IMR-90 (cell line): ENCODE data around the gene CEBPZ. TPM values are rescaled to one million over a fixed set of nuclear protein-coding genes. Genes with fewer than 3 reads are reported as not detected.
A peak's percentile ranks its signal among the peaks of the same experiment; 100 is the strongest.

Experiments used
- ATAC-seq: fragments of 200-7000 bp; cut with Tn5 transposase; 2 replicates; pipeline ENCODE4 v1.9.1; 2020; ENCODE audit warnings: low read depth, mild to moderate bottlenecking, moderate library complexity
- BruUV-seq: library from RNA; stranded (reverse); fragments of 400-500 nt; replicated peaks from 2 replicates; lab custom pipeline; 2021; lab: Mats Ljungman, UMichigan
- CTCF ChIA-PET: fragments of 300-600 bp; formaldehyde crosslinking; extraction: SDS; loops from one replicate; lab custom pipeline; 2021; ENCODE audit warnings: antibody characterized with exemption; lab: Yijun Ruan, JAX
- POLR2A ChIA-PET: fragments of 300-600 bp; sonication (Branson Sonifier 250); formaldehyde crosslinking; loops from one replicate; lab custom pipeline; 2022; ENCODE audit warnings: antibody characterized with exemption; ENCODE audit not compliant: unreplicated experiment; lab: Charles Lee
- DNase-seq: peaks from one replicate; pipeline ENCODE4 v3.0.0; 2013
- H2AFZ ChIP-seq: replicated peaks from 2 replicates; pipeline ENCODE3; 2013; ENCODE audit warnings: low read length, mild to moderate bottlenecking; ENCODE audit not compliant: poor library complexity
- H2AK5ac ChIP-seq: 2 replicates; pipeline ENCODE4 v1.6.1; 2013; ENCODE audit warnings: low read depth, low read length, inconsistent platforms
- H2AK9ac ChIP-seq: replicated peaks from 2 replicates; pipeline ENCODE3; 2013; ENCODE audit warnings: mild to moderate bottlenecking, low read depth, low read length, moderate library complexity; ENCODE audit not compliant: poor library complexity
- H2BK120ac ChIP-seq: 2 replicates; pipeline ENCODE4 v1.6.1; 2013; ENCODE audit warnings: low read depth, low read length, inconsistent platforms
- H2BK15ac ChIP-seq: 3 replicates; pipeline ENCODE4 v1.6.1; 2013; ENCODE audit warnings: low read depth, low read length, inconsistent platforms
- H2BK20ac ChIP-seq: 2 replicates; pipeline ENCODE4 v1.6.1; 2013; ENCODE audit warnings: low read depth, mild to moderate bottlenecking, inconsistent platforms, low read length, moderate library complexity
- H2BK5ac ChIP-seq: 2 replicates; pipeline ENCODE4 v1.6.1; 2013; ENCODE audit warnings: mild to moderate bottlenecking, low read depth, low read length, inconsistent platforms; ENCODE audit not compliant: poor library complexity, severe bottlenecking
- H3K14ac ChIP-seq: replicated peaks from 2 replicates; pipeline ENCODE4 v1.6.1; 2013; ENCODE audit warnings: low read depth, low read length, inconsistent platforms
- H3K18ac ChIP-seq: 2 replicates; pipeline ENCODE4 v1.6.1; 2013; ENCODE audit warnings: low read depth, low read length, control low read depth
- H3K23ac ChIP-seq: 2 replicates; pipeline ENCODE4 v1.6.1; 2013; ENCODE audit warnings: low read depth, low read length, inconsistent platforms
- H3K27ac ChIP-seq: 2 replicates; pipeline ENCODE4 v1.5.1; 2013; ENCODE audit warnings: mild to moderate bottlenecking, control low read depth, low read length; ENCODE audit not compliant: insufficient read depth
- H3K27me3 ChIP-seq: 2 replicates; pipeline ENCODE4 v1.6.1; 2013; ENCODE audit warnings: low read length; ENCODE audit not compliant: control insufficient read depth, insufficient read depth
- H3K36me3 ChIP-seq: 2 replicates; pipeline ENCODE4 v1.6.1; 2013; ENCODE audit warnings: low read length, mixed read lengths; ENCODE audit not compliant: control insufficient read depth, insufficient read depth
- H3K4ac ChIP-seq: 2 replicates; pipeline ENCODE4 v1.6.1; 2013; ENCODE audit warnings: low read depth, low read length, inconsistent platforms
- H3K4me1 ChIP-seq: 2 replicates; pipeline ENCODE4 v1.6.1; 2013; ENCODE audit warnings: low read length, mixed read lengths; ENCODE audit not compliant: control insufficient read depth, insufficient read depth
- H3K4me2 ChIP-seq: 2 replicates; pipeline ENCODE4 v1.6.1; 2013; ENCODE audit warnings: low read depth, mild to moderate bottlenecking, control low read depth, low read length, moderate library complexity
- H3K4me3 ChIP-seq: 2 replicates; pipeline ENCODE4 v1.5.1; 2013; ENCODE audit warnings: low read depth, mild to moderate bottlenecking, control low read depth, low read length, moderate library complexity; ENCODE audit not compliant: insufficient read depth
- H3K56ac ChIP-seq: 2 replicates; pipeline ENCODE4 v1.6.1; 2013; ENCODE audit warnings: low read length, inconsistent platforms; ENCODE audit not compliant: insufficient read depth; ENCODE audit errors: extremely low read depth
- H3K79me1 ChIP-seq, 2 experiments: 2 replicates each; pipeline ENCODE4 v1.6.1; 2013; ENCODE audit warnings: low read length in 2 of 2, inconsistent platforms in 1 of 2, low read depth in 1 of 2
- H3K9ac ChIP-seq: 2 replicates; pipeline ENCODE4 v1.6.1; 2013; ENCODE audit warnings: low read depth, low read length, control low read depth
- H3K9me1 ChIP-seq: 2 replicates; pipeline ENCODE4 v1.6.1; 2013; ENCODE audit warnings: low read length, inconsistent platforms; ENCODE audit not compliant: insufficient read depth
- H3K9me3 ChIP-seq: 2 replicates; pipeline ENCODE4 v1.6.1; 2013; ENCODE audit warnings: low read length; ENCODE audit not compliant: control insufficient read depth, insufficient read depth
- H4K20me1 ChIP-seq: 2 replicates; pipeline ENCODE4 v1.6.1; 2013; ENCODE audit warnings: low read length, inconsistent platforms; ENCODE audit not compliant: insufficient read depth
- H4K5ac ChIP-seq: 2 replicates; pipeline ENCODE4 v1.6.1; 2013; ENCODE audit warnings: mild to moderate bottlenecking, low read depth, low read length, control low read depth
- H4K8ac ChIP-seq, 2 experiments: 2 replicates each; pipeline ENCODE4 v1.6.1; 2013; ENCODE audit warnings: low read depth in 2 of 2, low read length in 2 of 2, control low read depth in 1 of 2, inconsistent platforms in 1 of 2
- H4K91ac ChIP-seq: 2 replicates; pipeline ENCODE4 v1.6.1; 2013; ENCODE audit warnings: low read depth, low read length, inconsistent platforms; ENCODE audit not compliant: insufficient read depth
- BHLHE40 ChIP-seq: fragments of 150-350 bp; IDR thresholded peaks from 2 replicates; pipeline ENCODE4 v1.6.1; 2016; ENCODE audit warnings: mild to moderate bottlenecking, low read depth, low read length
- CEBPB ChIP-seq: IDR thresholded peaks from 2 replicates; pipeline ENCODE4 v1.6.1; 2012; ENCODE audit warnings: low read depth, low read length, improper control_type of control experiment
- CHD1 ChIP-seq: IDR thresholded peaks from 2 replicates; pipeline ENCODE4 v1.6.1; 2012; ENCODE audit warnings: low read depth, low read length, improper control_type of control experiment
- FOS ChIP-seq: fragments of 150-350 bp; IDR thresholded peaks from 2 replicates; pipeline ENCODE4 v1.6.1; 2016; ENCODE audit warnings: low read depth, low read length
- MAFK ChIP-seq: IDR thresholded peaks from 2 replicates; pipeline ENCODE4 v1.6.1; 2012; ENCODE audit warnings: low read depth, low read length, improper control_type of control experiment
- MAZ ChIP-seq: IDR thresholded peaks from 2 replicates; pipeline ENCODE4 v1.6.1; 2012; ENCODE audit warnings: low read depth, mild to moderate bottlenecking, low read length, improper control_type of control experiment, moderate library complexity, borderline replicate concordance
- MXI1 ChIP-seq: IDR thresholded peaks from 2 replicates; pipeline ENCODE4 v1.6.1; 2012; ENCODE audit warnings: low read depth, mild to moderate bottlenecking, low read length, moderate library complexity, borderline replicate concordance
- NFE2L2 ChIP-seq: fragments of 150-350 bp; IDR thresholded peaks from 2 replicates; pipeline ENCODE4 v1.6.1; 2016; ENCODE audit warnings: low read depth, mild to moderate bottlenecking, low read length
- POLR2A ChIP-seq: IDR thresholded peaks from 2 replicates; pipeline ENCODE4 v1.6.1; 2012; ENCODE audit warnings: mild to moderate bottlenecking, low read depth, low read length
- RAD21 ChIP-seq: IDR thresholded peaks from 2 replicates; pipeline ENCODE4 v1.6.1; 2012; ENCODE audit warnings: low read length, improper control_type of control experiment
- RCOR1 ChIP-seq: IDR thresholded peaks from 2 replicates; pipeline ENCODE4 v1.6.1; 2012; ENCODE audit warnings: mild to moderate bottlenecking, low read length, improper control_type of control experiment; ENCODE audit not compliant: insufficient replicate concordance
- RFX5 ChIP-seq: IDR thresholded peaks from 2 replicates; pipeline ENCODE4 v1.8.0; 2012; ENCODE audit warnings: low read depth, mild to moderate bottlenecking, low read length, moderate library complexity
- SMC3 ChIP-seq: fragments of 150-350 bp; IDR thresholded peaks from 2 replicates; pipeline ENCODE4 v1.6.1; 2016; ENCODE audit warnings: low read depth, mild to moderate bottlenecking, antibody characterized with exemption, low read length, moderate library complexity
- WGBS, 2 experiments: methylation state at CpG; one replicate each; pipeline versions ENCODE4 v1.1.5 to v1.1.7; 2013; ENCODE audit warnings: missing lambda C conversion rate in 2 of 2; ENCODE audit not compliant: insufficient read length in 1 of 2; ENCODE audit errors: extremely low coverage in 2 of 2; 5-methylcytosine and 5-hydroxymethylcytosine counted together
- dilution Hi-C: fragments of 300-500 bp; cut with HindIII; formaldehyde crosslinking; loops from one replicate; pipeline ENCODE4 v1.14.3; 2018; ENCODE audit warnings: low sequenced_read_pairs; ENCODE audit not compliant: unreplicated experiment
- in situ Hi-C: fragments of 300-500 bp; cut with MboI; formaldehyde crosslinking; loops from 3 replicates; pipeline ENCODE4 v1.14.3; 2019; ENCODE audit warnings: low sequenced_read_pairs, inconsistent platforms, mixed read lengths
- intact Hi-C: fragments of 100-400 bp; cut with micrococcal nuclease; formaldehyde crosslinking; loops from 2 replicates; pipeline ENCODE4 v1.10.0; 2022
- polyA plus RNA-seq, 3 experiments: library from polyadenylated mRNA; depleted of rRNA; stranded (reverse); fragments of >200 nt; gene quantifications; 2 replicates each; pipeline ENCODE4 v1.2.3, GENCODE V29; 2012; ENCODE audit warnings: low replicate concordance in 1 of 3
- total RNA-seq: library from RNA; depleted of rRNA; stranded (reverse); fragments of >200 nt; gene quantifications from 2 replicates; pipeline ENCODE4 v1.2.3, GENCODE V29; 2012
- TF ChIP-seq, protein P1 (sequence below): fragments of 150-350 bp; IDR thresholded peaks from 2 replicates; pipeline ENCODE4 v1.6.1; 2016; ENCODE audit warnings: low read depth, mild to moderate bottlenecking, low read length, moderate library complexity, borderline replicate concordance
- TF ChIP-seq, protein P2 (sequence below): fragments of 150-350 bp; IDR thresholded peaks from 2 replicates; pipeline ENCODE4 v1.6.1; 2017; ENCODE audit warnings: mild to moderate bottlenecking, antibody characterized with exemption, low read length, low read depth

CEBPZ gene
- total and polyA plus RNA-seq, 2 of the 4 experiments (the other 2 are of a cell fraction): 9.4 to 33.3 TPM

DNA sequence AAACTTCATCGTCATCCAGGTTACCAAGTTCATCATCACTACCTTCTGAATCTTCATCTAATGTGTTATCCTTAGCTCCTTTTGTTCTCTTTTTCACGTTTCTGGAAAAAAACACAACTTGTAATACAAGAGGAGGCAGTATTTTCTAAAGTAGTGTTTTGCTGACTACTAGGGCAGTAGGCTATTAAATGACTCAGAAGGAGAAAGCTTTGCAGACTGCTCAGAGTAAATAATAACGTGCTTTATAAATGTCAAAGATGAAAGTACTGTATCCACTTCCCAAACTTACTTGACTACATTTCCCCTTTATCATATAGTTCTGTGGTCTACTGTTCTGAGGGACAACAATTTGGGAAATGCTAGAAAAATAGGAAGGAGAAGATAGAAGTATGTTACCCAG lies 19.5 kb downstream of the CEBPZ start:
- H3K23ac ChIP-seq: no peak overlapping the region
- no peak overlapping the region for H2BK15ac ChIP-seq
- H2AK5ac ChIP-seq: no peak overlapping the region
- H3K4me2 ChIP-seq: no peak overlapping the region
- intact Hi-C loops: loop anchor here (5.0 kb wide), 1 partner anchor 55 kb away; the partner anchor contains the start of gene EIF2AK2
- BruUV-seq: no TSS peak
- no CpG with 5 or more reads among the region's 3 CpGs for WGBS, 2 experiments
- H3K4me1 ChIP-seq: no peaks in the 10 kb centered on the region
- no peaks in the 10 kb centered on the region; the same call in 1 of the 2 replicates for H3K9me3 ChIP-seq
- H3K27me3 ChIP-seq: no peaks in the 10 kb centered on the region
- TF ChIP-seq NFE2L2: no peak
- TF ChIP-seq MXI1: no peak
- no peak for TF ChIP-seq CHD1
- TF ChIP-seq MAZ: no peak
- TF ChIP-seq SMC3: no peak
- TF ChIP-seq POLR2A: no peak
- TF ChIP-seq FOS: no peak
- TF ChIP-seq RFX5: no peak
- TF ChIP-seq, protein P1, sequence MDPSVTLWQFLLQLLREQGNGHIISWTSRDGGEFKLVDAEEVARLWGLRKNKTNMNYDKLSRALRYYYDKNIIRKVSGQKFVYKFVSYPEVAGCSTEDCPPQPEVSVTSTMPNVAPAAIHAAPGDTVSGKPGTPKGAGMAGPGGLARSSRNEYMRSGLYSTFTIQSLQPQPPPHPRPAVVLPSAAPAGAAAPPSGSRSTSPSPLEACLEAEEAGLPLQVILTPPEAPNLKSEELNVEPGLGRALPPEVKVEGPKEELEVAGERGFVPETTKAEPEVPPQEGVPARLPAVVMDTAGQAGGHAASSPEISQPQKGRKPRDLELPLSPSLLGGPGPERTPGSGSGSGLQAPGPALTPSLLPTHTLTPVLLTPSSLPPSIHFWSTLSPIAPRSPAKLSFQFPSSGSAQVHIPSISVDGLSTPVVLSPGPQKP: no peak
- TF ChIP-seq BHLHE40: no peak
- no peak for TF ChIP-seq RAD21
- no peak for TF ChIP-seq CEBPB
- TF ChIP-seq, protein P2, sequence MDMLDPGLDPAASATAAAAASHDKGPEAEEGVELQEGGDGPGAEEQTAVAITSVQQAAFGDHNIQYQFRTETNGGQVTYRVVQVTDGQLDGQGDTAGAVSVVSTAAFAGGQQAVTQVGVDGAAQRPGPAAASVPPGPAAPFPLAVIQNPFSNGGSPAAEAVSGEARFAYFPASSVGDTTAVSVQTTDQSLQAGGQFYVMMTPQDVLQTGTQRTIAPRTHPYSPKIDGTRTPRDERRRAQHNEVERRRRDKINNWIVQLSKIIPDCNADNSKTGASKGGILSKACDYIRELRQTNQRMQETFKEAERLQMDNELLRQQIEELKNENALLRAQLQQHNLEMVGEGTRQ: no peak
- no peak; the same call in 1 of the 2 replicates for TF ChIP-seq MAFK
- no peak for TF ChIP-seq RCOR1
- no peaks in the 10 kb centered on the region for H3K9me1 ChIP-seq
- DNase-seq (peak; percentile 25), ATAC-seq (peak; percentile 51; the same call in 1 of the 2 replicates)
- H3K36me3 ChIP-seq: peaks cover 32% of the 10 kb centered on the region
- H3K79me1 ChIP-seq: peaks cover under 1 to 16% of the 10 kb centered on the region in 2 experiments; a peak in 3 of 4 replicates
- no peak overlapping the region for H3K27ac ChIP-seq
- in situ Hi-C loops: no loop called here
- no peak overlapping the region for H3K4ac ChIP-seq
- H4K5ac ChIP-seq: no peak overlapping the region
- H3K18ac ChIP-seq: no peak overlapping the region
- ChIA-PET POLR2A (no interaction called here), CTCF (no interaction called here)
- H3K56ac ChIP-seq: no peak overlapping the region
- H4K20me1 ChIP-seq: no peaks in the 10 kb centered on the region
- H3K9ac ChIP-seq: no peak overlapping the region
- H4K91ac ChIP-seq: no peak overlapping the region
- no peak overlapping the region for H3K4me3 ChIP-seq
- no peak overlapping the region for H4K8ac ChIP-seq
- no peak overlapping the region for H2BK120ac ChIP-seq
- no peak overlapping the region for H3K14ac ChIP-seq
- no peak overlapping the region for H2AFZ ChIP-seq
- H2BK5ac ChIP-seq: no peak overlapping the region
- no peak overlapping the region for H2BK20ac ChIP-seq
- dilution Hi-C loops: no loop called here
- no peak overlapping the region for H2AK9ac ChIP-seq
